PC-9 (cell line): ENCODE measurements around the gene DUOXA1. TPM values are rescaled to one million over a fixed set of nuclear protein-coding genes. Genes with fewer than 3 reads are reported as not detected.
"Not testable (repeated sequence)": the region's sequence is repeated elsewhere in the genome, so short reads cannot be mapped to it uniquely, and the experiment has no call there.

Source experiments
- BruUV-seq: library from RNA; stranded (reverse); fragments of 400-500 nt; replicated peaks from 2 replicates; lab custom pipeline; 2021; lab: Mats Ljungman, UMichigan
- CTCF ChIA-PET: fragments of 300-600 bp; sonication (Branson Sonifier 250); formaldehyde crosslinking; loops from one replicate; lab custom pipeline; 2022; ENCODE audit warnings: antibody characterized with exemption; lab: Charles Lee
- POLR2A ChIA-PET: fragments of 300-600 bp; sonication (Branson Sonifier 250); formaldehyde crosslinking; loops from one replicate; lab custom pipeline; 2022; ENCODE audit warnings: antibody characterized with exemption; ENCODE audit not compliant: unreplicated experiment; lab: Charles Lee
- DNase-seq, 2 experiments: peaks; one replicate each; pipeline versions ENCODE4 v3.0.0 to v3.0.0-alpha.2; 2015 to 2022; ENCODE audit warnings: mixed read lengths in 1 of 2
- H2AFZ ChIP-seq: fragments of 200-600 bp; sonication (generic); 2 replicates; pipeline ENCODE4 v1.8.1; 2017; ENCODE audit warnings: antibody characterized with exemption
- H3F3A ChIP-seq: fragments of 200-600 bp; sonication (generic); 2 replicates; pipeline ENCODE4 v1.8.1; 2017; ENCODE audit warnings: antibody characterized with exemption, mild to moderate bottlenecking, low read depth; ENCODE audit not compliant: insufficient read depth
- H3K27ac ChIP-seq: fragments of 200-600 bp; sonication (generic); 2 replicates; pipeline ENCODE4 v1.6.1; 2016; ENCODE audit warnings: mixed run types
- H3K27me3 ChIP-seq: fragments of 200-600 bp; sonication (generic); 2 replicates; pipeline ENCODE4 v1.6.1; 2016; ENCODE audit warnings: low read depth, mixed run types; ENCODE audit not compliant: insufficient read depth
- H3K36me3 ChIP-seq: fragments of 200-600 bp; sonication (generic); 2 replicates; pipeline ENCODE4 v1.6.1; 2016; ENCODE audit warnings: low read depth, mixed run types
- H3K4me1 ChIP-seq: fragments of 200-600 bp; sonication (generic); replicated peaks from 2 replicates; pipeline ENCODE4 v1.6.1; 2016; ENCODE audit warnings: mixed run types; ENCODE audit not compliant: insufficient read depth
- H3K4me2 ChIP-seq: fragments of 200-600 bp; sonication (generic); 2 replicates; pipeline ENCODE4 v1.6.1; 2017; ENCODE audit warnings: mixed run types
- H3K4me3 ChIP-seq: fragments of 200-600 bp; sonication (generic); 2 replicates; pipeline ENCODE4 v1.6.1; 2016; ENCODE audit warnings: mixed run types
- H3K79me2 ChIP-seq: fragments of 200-600 bp; sonication (generic); 2 replicates; pipeline ENCODE4 v1.6.1; 2017; ENCODE audit warnings: low read depth, mixed run types
- H3K9me2 ChIP-seq: fragments of 200-600 bp; sonication (generic); 2 replicates; pipeline ENCODE4 v1.8.1; 2017; ENCODE audit warnings: mild to moderate bottlenecking; ENCODE audit not compliant: insufficient read depth
- H3K9me3 ChIP-seq: fragments of 200-600 bp; sonication (generic); 2 replicates; pipeline ENCODE4 v1.8.1; 2016; ENCODE audit warnings: low read depth; ENCODE audit not compliant: insufficient read depth
- H4K20me1 ChIP-seq: fragments of 200-600 bp; sonication (generic); 2 replicates; pipeline ENCODE4 v1.8.1; 2017; ENCODE audit not compliant: insufficient read depth
- intact Hi-C: fragments of 100-400 bp; cut with micrococcal nuclease; formaldehyde crosslinking; loops from one replicate; pipeline ENCODE4 v1.10.0; 2022; ENCODE audit not compliant: unreplicated experiment
- total RNA-seq: library from RNA; stranded (reverse); gene quantifications from 2 replicates; pipeline ENCODE4 v1.2.3, GENCODE V29; 2021

Gene DUOXA1
- total RNA-seq, 1 experiment from 2014 or later: 0.33 TPM

- H2AFZ ChIP-seq, H3K9me3 ChIP-seq, H3K36me3 ChIP-seq, H3K4me2 ChIP-seq, POLR2A ChIA-PET, H4K20me1 ChIP-seq, BruUV-seq, H3K4me1 ChIP-seq, CTCF ChIA-PET, H3K79me2 ChIP-seq, H3F3A ChIP-seq, H3K9me2 ChIP-seq, H3K27ac ChIP-seq, intact Hi-C loops, H3K4me3 ChIP-seq, DNase-seq, H3K27me3 ChIP-seq: not testable (repeated sequence)
Measured at GRCh38 chr15:45077391-45077790, 52.3 kb downstream of the DUOXA1 start.

DNA sequence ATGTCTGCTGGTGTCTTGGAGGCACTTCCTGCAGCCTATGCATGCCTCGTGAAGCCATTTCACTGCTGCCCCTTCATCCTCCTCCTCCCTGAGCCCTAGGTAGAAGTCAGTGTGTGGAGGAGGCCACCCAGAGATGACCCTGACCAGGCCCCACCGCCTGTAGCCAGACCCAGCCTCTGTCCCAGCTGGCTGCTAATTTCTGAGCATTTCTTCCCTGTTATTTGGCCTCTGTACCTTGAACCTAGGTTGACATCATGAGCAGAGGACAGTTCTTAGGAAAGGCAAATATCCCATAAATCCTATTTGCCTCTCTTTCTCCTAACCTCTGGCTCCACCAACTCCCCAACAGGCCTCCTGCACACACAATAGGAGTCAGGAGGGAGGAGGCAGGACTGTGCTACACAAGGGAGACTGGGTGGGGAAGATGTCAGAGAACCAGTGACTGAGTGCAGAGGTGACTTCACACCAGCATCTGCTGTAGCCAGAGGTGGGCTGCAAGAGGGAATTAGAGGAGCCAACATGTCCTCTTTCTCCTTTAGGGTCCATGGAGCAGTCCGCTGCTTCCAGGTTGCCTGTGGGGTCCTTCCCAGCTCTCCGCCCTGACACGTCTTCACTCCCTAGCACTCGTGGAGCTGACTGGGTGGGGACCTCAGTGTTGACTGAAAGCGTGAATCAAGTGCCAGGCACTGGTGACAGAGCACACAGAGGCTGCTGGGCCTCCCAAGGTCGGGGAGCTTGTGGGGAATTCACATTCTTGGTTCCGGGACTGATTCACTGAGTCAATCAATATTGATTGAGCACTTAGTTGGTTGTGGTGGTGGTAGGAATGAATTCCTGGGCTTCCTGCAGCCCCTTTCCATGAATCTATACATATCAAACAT, 54.0 kb downstream of the DUOXA1 start:
- H3K9me2 ChIP-seq, H3K79me2 ChIP-seq, H3F3A ChIP-seq, DNase-seq, intact Hi-C loops, POLR2A ChIA-PET, H3K9me3 ChIP-seq, H2AFZ ChIP-seq, H3K4me2 ChIP-seq, H3K4me1 ChIP-seq, H3K36me3 ChIP-seq, H3K27ac ChIP-seq, BruUV-seq, H3K4me3 ChIP-seq, H3K27me3 ChIP-seq, CTCF ChIA-PET, H4K20me1 ChIP-seq: not testable (repeated sequence)

DNA sequence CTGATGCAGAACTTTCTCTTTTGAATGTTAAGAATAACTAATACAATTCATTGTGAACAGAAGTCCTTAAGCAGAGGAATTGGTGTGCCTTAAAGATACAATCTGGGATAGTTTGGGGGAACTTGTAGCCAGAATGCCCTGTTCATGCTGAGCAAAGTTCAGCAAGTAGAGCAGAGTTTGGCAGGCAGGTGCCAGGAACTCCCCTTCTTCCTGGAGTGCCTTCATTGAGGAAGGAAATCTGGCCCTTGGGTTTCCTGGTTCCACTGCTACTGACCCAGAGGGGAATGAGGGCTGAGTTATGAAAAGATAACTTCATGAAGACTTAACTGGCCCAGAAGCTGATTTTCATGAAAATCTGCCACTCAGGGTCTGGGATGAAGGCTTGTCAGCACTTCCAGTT, 56.1 kb downstream of the DUOXA1 start:
- intact Hi-C loops, H3K79me2 ChIP-seq, H3F3A ChIP-seq, H3K27me3 ChIP-seq, H3K4me1 ChIP-seq, H3K27ac ChIP-seq, H3K4me2 ChIP-seq, H4K20me1 ChIP-seq, H3K9me3 ChIP-seq, H2AFZ ChIP-seq, DNase-seq, H3K9me2 ChIP-seq, POLR2A ChIA-PET, H3K4me3 ChIP-seq, CTCF ChIA-PET, BruUV-seq, H3K36me3 ChIP-seq: not testable (repeated sequence)

DNA sequence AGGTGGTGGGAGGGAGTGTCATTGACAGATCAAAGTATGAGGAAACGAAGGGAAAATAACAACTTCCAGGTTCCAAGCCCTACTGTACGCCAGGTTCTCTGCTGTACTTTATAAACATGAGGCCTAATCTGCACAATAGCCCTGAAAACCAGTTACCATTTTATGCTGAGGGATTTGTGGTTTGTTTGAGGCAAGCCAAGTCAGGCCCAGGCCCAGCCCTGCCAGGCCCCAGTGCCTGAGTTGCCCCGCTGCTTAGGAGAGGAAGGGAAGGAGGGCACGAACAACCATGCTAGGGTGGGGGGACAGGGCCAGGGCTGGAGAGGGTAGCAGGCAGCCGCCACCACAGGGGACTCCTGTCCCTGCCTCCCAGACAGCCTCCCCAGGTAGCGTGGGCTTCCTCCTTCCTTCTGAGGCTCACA, 59.7 kb downstream of the DUOXA1 start:
- H3K36me3 ChIP-seq, H3K9me3 ChIP-seq, H3K4me3 ChIP-seq, DNase-seq, intact Hi-C loops, H4K20me1 ChIP-seq, H3K4me1 ChIP-seq, H2AFZ ChIP-seq, H3K9me2 ChIP-seq, BruUV-seq, H3K79me2 ChIP-seq, POLR2A ChIA-PET, H3K27ac ChIP-seq, CTCF ChIA-PET, H3K27me3 ChIP-seq, H3K4me2 ChIP-seq, H3F3A ChIP-seq: not testable (repeated sequence)

Other genes starting within 250 kb of the DUOXA1 start
- gene TERB2, start 173.2 kb downstream of the DUOXA1 start, total RNA-seq: not detected in 2 replicates
- gene SORD, start 106.7 kb downstream of the DUOXA1 start, total RNA-seq: 66.4 and 69.6 TPM in 2 replicates
- gene DUOX2, start 15.7 kb downstream of the DUOXA1 start, total RNA-seq: 0.10 TPM in 1 of 2 replicates, not detected in the other
- gene DUOXA2, start 15.6 kb downstream of the DUOXA1 start, total RNA-seq: not detected in 2 replicates
- gene DUOX1, start 115 bp upstream of the DUOXA1 start, total RNA-seq: 0.08 TPM in 1 of 2 replicates, not detected in the other
- gene SHF, start 58.1 kb upstream of the DUOXA1 start, total RNA-seq: 6.1 and 6.3 TPM in 2 replicates
- not detected in 2 replicates for gene SLC28A2, start 122.4 kb upstream of the DUOXA1 start, total RNA-seq
- gene GATM, start 248.7 kb upstream of the DUOXA1 start, total RNA-seq: 9.8 and 10.0 TPM in 2 replicates